KOPT-K1 (cell line): ENCODE measurements around the gene LEO1.
A peak's percentile ranks its signal among the peaks of the same experiment; 100 is the strongest.
"Not testable (repeated sequence)": the region's sequence is repeated elsewhere in the genome, so short reads cannot be mapped to it uniquely, and the experiment has no call there.

Experiments
- H3K27ac ChIP-seq: fragments of 200-600 bp; sonication (generic); 2 replicates; pipeline ENCODE4 v1.5.1; 2016; ENCODE audit warnings: antibody characterized with exemption, mild to moderate bottlenecking, low read depth, low read length; ENCODE audit not compliant: poor library complexity, severe bottlenecking
- H3K36me3 ChIP-seq: fragments of 200-600 bp; sonication (generic); 2 replicates; pipeline ENCODE4 v1.5.1; 2017; ENCODE audit warnings: antibody characterized with exemption, mild to moderate bottlenecking, low read length, moderate library complexity; ENCODE audit not compliant: insufficient read depth
- H3K9me3 ChIP-seq: fragments of 200-600 bp; sonication (generic); 2 replicates; pipeline ENCODE4 v1.5.1; 2017; ENCODE audit warnings: antibody characterized with exemption, low read length, mild to moderate bottlenecking; ENCODE audit not compliant: insufficient read depth, poor library complexity, severe bottlenecking

The LEO1 gene

GRCh38 chr15:52008698-52009434 is 37.3 kb upstream of the LEO1 start:
- Histone ChIP-seq H3K9me3 (no peaks in the 10 kb centered on the region), H3K27ac (no peak overlapping the region), H3K36me3 (no peaks in the 10 kb centered on the region)

- H3K9me3 ChIP-seq = no peaks in the 10 kb centered on the region
- no peak overlapping the region for H3K27ac ChIP-seq
- H3K36me3 ChIP-seq = no peaks in the 10 kb centered on the region
These were observed 36.8 kb upstream of the LEO1 start for GRCh38 chr15:52008359-52008697.

GRCh38 chr15:52006702-52007340 is 35.2 kb upstream of the LEO1 start:
- H3K9me3 ChIP-seq = no peaks in the 10 kb centered on the region
- H3K27ac ChIP-seq = no peak overlapping the region
- no peaks in the 10 kb centered on the region for H3K36me3 ChIP-seq

GRCh38 chr15:52005748-52006701 is 34.4 kb upstream of the LEO1 start:
- Histone ChIP-seq H3K36me3 (no peaks in the 10 kb centered on the region), H3K9me3 (no peaks in the 10 kb centered on the region), H3K27ac (no peak overlapping the region)

GRCh38 chr15:52004806-52005205 is 33.2 kb upstream of the LEO1 start:
- H3K9me3 ChIP-seq = no peaks in the 10 kb centered on the region
- no peak overlapping the region for H3K27ac ChIP-seq

GRCh38 chr15:52003710-52004109 is 32.1 kb upstream of the LEO1 start:
- Histone ChIP-seq H3K36me3 (no peaks in the 10 kb centered on the region), H3K27ac (no peak overlapping the region), H3K9me3 (no peaks in the 10 kb centered on the region)

More at GRCh38 chr15:52004806-52005205, 33.2 kb upstream of the LEO1 start:
- no peaks in the 10 kb centered on the region for H3K36me3 ChIP-seq

GRCh38 chr15:52003089-52003488 is 31.5 kb upstream of the LEO1 start:
- not testable (repeated sequence) for H3K36me3 ChIP-seq, H3K27ac ChIP-seq, H3K9me3 ChIP-seq

- H3K36me3 ChIP-seq = no peaks in the 10 kb centered on the region
- no peak overlapping the region for H3K27ac ChIP-seq
- H3K9me3 ChIP-seq = no peaks in the 10 kb centered on the region
These were observed 30.8 kb upstream of the LEO1 start for GRCh38 chr15:52002351-52002750.

GRCh38 chr15:51992953-51993352 is 21.4 kb upstream of the LEO1 start:
- H3K9me3 ChIP-seq = no peaks in the 10 kb centered on the region
- no peaks in the 10 kb centered on the region for H3K36me3 ChIP-seq
- H3K27ac ChIP-seq = no peak overlapping the region

- H3K27ac ChIP-seq = no peak overlapping the region
- H3K9me3 ChIP-seq = no peaks in the 10 kb centered on the region
- H3K36me3 ChIP-seq = no peaks in the 10 kb centered on the region
These were observed 19.6 kb upstream of the LEO1 start for GRCh38 chr15:51991141-51991540.

GRCh38 chr15:51982770-51983103 is 11.2 kb upstream of the LEO1 start:
- Histone ChIP-seq H3K36me3 (no peaks in the 10 kb centered on the region), H3K27ac (peak overlapping the region; percentile 77), H3K9me3 (no peaks in the 10 kb centered on the region)

GRCh38 chr15:51982013-51982769 is 10.6 kb upstream of the LEO1 start:
- Histone ChIP-seq H3K36me3 (no peaks in the 10 kb centered on the region), H3K9me3 (no peaks in the 10 kb centered on the region), H3K27ac (peak overlapping the region; percentile 77)

GRCh38 chr15:51973775-51974174 is 2.2 kb upstream of the LEO1 start:
- H3K36me3 ChIP-seq = no peaks in the 10 kb centered on the region
- H3K9me3 ChIP-seq = no peaks in the 10 kb centered on the region
- no peak overlapping the region for H3K27ac ChIP-seq

GRCh38 chr15:51973220-51973619 is 1.6 kb upstream of the LEO1 start:
- no peak overlapping the region for H3K27ac ChIP-seq
- no peaks in the 10 kb centered on the region for H3K9me3 ChIP-seq
- no peaks in the 10 kb centered on the region for H3K36me3 ChIP-seq

- Histone ChIP-seq H3K9me3 (peaks cover 9% of the 10 kb centered on the region), H3K36me3 (peaks cover 15% of the 10 kb centered on the region; the same call in 1 of the 2 replicates), H3K27ac (peak overlapping the region; percentile 82)
These were observed 575 bp downstream of the LEO1 start for GRCh38 chr15:51971032-51971374.
